Subcutaneous abdominal adipose tissue (tissue), 5 donors: ENCODE measurements around the gene KCNQ4.
A peak's percentile ranks its signal among the peaks of the same experiment; 100 is the strongest.

Source experiments
- H3K27ac ChIP-seq: one replicate; pipeline ENCODE4 v1.7.0; 2013; ENCODE audit warnings: low read depth, mild to moderate bottlenecking, inconsistent platforms, low read length, moderate library complexity
- H3K27me3 ChIP-seq, 5 donors: one replicate each; pipeline ENCODE4 v1.7.0; 2013; ENCODE audit warnings: low read length in 5 of 5, inconsistent platforms in 1 of 5; ENCODE audit not compliant: control insufficient read depth in 5 of 5, insufficient read depth in 4 of 5
- H3K36me3 ChIP-seq, 5 donors: one replicate each; pipeline ENCODE4 v1.7.0; 2013; ENCODE audit warnings: low read length in 5 of 5; ENCODE audit not compliant: control insufficient read depth in 5 of 5, insufficient read depth in 5 of 5
- H3K4me1 ChIP-seq, 5 donors: one replicate each; pipeline ENCODE4 v1.7.0; 2013; ENCODE audit warnings: low read length in 5 of 5, mild to moderate bottlenecking in 3 of 5, moderate library complexity in 1 of 5; ENCODE audit not compliant: control insufficient read depth in 5 of 5, insufficient read depth in 5 of 5
- H3K4me3 ChIP-seq, 5 donors: one replicate each; pipeline ENCODE4 v1.7.0; 2013; ENCODE audit warnings: low read length in 5 of 5, low read depth in 1 of 5
- H3K9ac ChIP-seq, 5 donors: one replicate each; pipeline ENCODE4 v1.7.0; 2013; ENCODE audit warnings: low read length in 5 of 5, mild to moderate bottlenecking in 4 of 5, moderate library complexity in 3 of 5
- H3K9me3 ChIP-seq, 5 donors: one replicate each; pipeline ENCODE4 v1.7.0; 2013; ENCODE audit warnings: low read length in 5 of 5; ENCODE audit not compliant: control insufficient read depth in 5 of 5
- donor health status: healthy.
- donor health status: healthy.
- donor health status: healthy.
- donor health status: healthy.
- donor health status: healthy.

KCNQ4 gene

GRCh38 chr1:40803447-40803846 lies 19.9 kb downstream of the KCNQ4 start:
- Histone ChIP-seq H3K4me1 (peaks cover 6 to 50% (median 41%) of the 10 kb centered on the region in 5 donors), H3K36me3 (no peaks in the 10 kb centered on the region), H3K9ac (no peak overlapping the region), H3K27me3 (no peaks in the 10 kb centered on the region), H3K9me3 (no peaks in the 10 kb centered on the region), H3K27ac (no peak overlapping the region), H3K4me3 (no peak overlapping the region)

- no peak overlapping the region for H3K27ac ChIP-seq
- peaks cover 6 to 53% (median 43%) of the 10 kb centered on the region in 5 donors for H3K4me1 ChIP-seq
Observed at GRCh38 chr1:40803902-40804301, 20.3 kb downstream of the KCNQ4 start.

GRCh38 chr1:40806240-40806639 lies 22.7 kb downstream of the KCNQ4 start:
- H3K27ac ChIP-seq: no peak overlapping the region
- H3K4me3 ChIP-seq: no peak overlapping the region
- no peak overlapping the region for H3K9ac ChIP-seq
- H3K9me3 ChIP-seq: no peaks in the 10 kb centered on the region
- H3K4me1 ChIP-seq: peaks cover 3 to 48% (median 35%) of the 10 kb centered on the region in 5 donors
- H3K27me3 ChIP-seq: no peaks in the 10 kb centered on the region
- no peaks in the 10 kb centered on the region for H3K36me3 ChIP-seq

More at GRCh38 chr1:40803902-40804301, 20.3 kb downstream of the KCNQ4 start:
- Histone ChIP-seq H3K9ac (no peak overlapping the region), H3K4me3 (no peak overlapping the region), H3K36me3 (no peaks in the 10 kb centered on the region), H3K9me3 (no peaks in the 10 kb centered on the region), H3K27me3 (no peaks in the 10 kb centered on the region)

- Histone ChIP-seq H3K4me1 (peaks cover 3 to 41% (median 29%) of the 10 kb centered on the region in 5 donors), H3K36me3 (no peaks in the 10 kb centered on the region), H3K4me3 (peak overlapping the region in 4 of 5 donors; percentile 42 to 49 (median 44))
Observed at GRCh38 chr1:40806731-40807695, 23.4 kb downstream of the KCNQ4 start.

GRCh38 chr1:40808002-40808401 lies 24.4 kb downstream of the KCNQ4 start:
- Histone ChIP-seq H3K9ac (no peak overlapping the region), H3K4me3 (no peak overlapping the region), H3K27ac (no peak overlapping the region), H3K9me3 (no peaks in the 10 kb centered on the region), H3K4me1 (peaks cover 3 to 39% (median 28%) of the 10 kb centered on the region in 5 donors), H3K36me3 (no peaks in the 10 kb centered on the region), H3K27me3 (no peaks in the 10 kb centered on the region)

More at GRCh38 chr1:40806731-40807695, 23.4 kb downstream of the KCNQ4 start:
- H3K9me3 ChIP-seq: no peaks in the 10 kb centered on the region
- peak overlapping the region in 1 of 5 donors; percentile 26 for H3K9ac ChIP-seq
- H3K27ac ChIP-seq: no peak overlapping the region
- no peaks in the 10 kb centered on the region for H3K27me3 ChIP-seq

- Histone ChIP-seq H3K9ac (no peak overlapping the region), H3K36me3 (no peaks in the 10 kb centered on the region), H3K27ac (no peak overlapping the region), H3K4me3 (no peak overlapping the region), H3K27me3 (no peaks in the 10 kb centered on the region), H3K4me1 (peaks cover 3 to 39% (median 28%) of the 10 kb centered on the region in 5 donors), H3K9me3 (no peaks in the 10 kb centered on the region)
Observed at GRCh38 chr1:40808444-40808843, 24.9 kb downstream of the KCNQ4 start.

- Histone ChIP-seq H3K4me3 (no peak overlapping the region), H3K27me3 (no peaks in the 10 kb centered on the region), H3K9ac (no peak overlapping the region), H3K36me3 (no peaks in the 10 kb centered on the region), H3K9me3 (no peaks in the 10 kb centered on the region), H3K4me1 (peaks cover 3 to 39% (median 28%) of the 10 kb centered on the region in 5 donors), H3K27ac (no peak overlapping the region)
Observed at GRCh38 chr1:40808909-40809308, 25.3 kb downstream of the KCNQ4 start.

GRCh38 chr1:40810927-40811326 lies 27.3 kb downstream of the KCNQ4 start:
- Histone ChIP-seq H3K9me3 (no peaks in the 10 kb centered on the region), H3K36me3 (no peaks in the 10 kb centered on the region), H3K9ac (no peak overlapping the region), H3K4me3 (no peak overlapping the region), H3K27ac (no peak overlapping the region), H3K27me3 (peaks cover 0 to 3% (median 0%) of the 10 kb centered on the region in 5 donors), H3K4me1 (peaks cover 1 to 34% (median 28%) of the 10 kb centered on the region in 5 donors)

GRCh38 chr1:40815420-40815819 lies 31.8 kb downstream of the KCNQ4 start:
- H3K4me1 ChIP-seq: peaks cover 0 to 11% (median 9%) of the 10 kb centered on the region in 5 donors
- no peak overlapping the region for H3K4me3 ChIP-seq
- H3K27me3 ChIP-seq: peaks cover 0 to 17% (median 11%) of the 10 kb centered on the region in 5 donors
- H3K9me3 ChIP-seq: no peaks in the 10 kb centered on the region
- no peak overlapping the region for H3K27ac ChIP-seq
- no peak overlapping the region for H3K9ac ChIP-seq
- no peaks in the 10 kb centered on the region for H3K36me3 ChIP-seq

GRCh38 chr1:40817791-40818263 lies 34.2 kb downstream of the KCNQ4 start:
- Histone ChIP-seq H3K9ac (no peak overlapping the region), H3K4me1 (peaks cover 0 to 11% (median 9%) of the 10 kb centered on the region in 5 donors), H3K27ac (no peak overlapping the region), H3K4me3 (peak overlapping the region in 2 of 5 donors; percentile 59 to 66), H3K9me3 (no peaks in the 10 kb centered on the region), H3K27me3 (peaks cover 0 to 17% (median 11%) of the 10 kb centered on the region in 5 donors), H3K36me3 (no peaks in the 10 kb centered on the region)
